ENCODE measurements around the gene MACF1. TPM values are rescaled to one million over a fixed set of nuclear protein-coding genes. Genes with fewer than 3 reads are reported as not detected.

MACF1 gene
- total RNA-seq, 1 experiment from 2014 or later: 190 TPM

GRCh38 chr1:39425634-39426033 lies 221.1 kb downstream of the MACF1 start:
- Mint-ChIP-seq H3K27ac (no peak overlapping the region), H3K4me3 (no peak overlapping the region), H3K27me3 (ENCODE audit: low read depth) (no peaks in the 10 kb centered on the region), H3K4me1 (no peaks in the 10 kb centered on the region), H3K9me3 (no peaks in the 10 kb centered on the region), H3K36me3 (ENCODE audit: insufficient read depth in 1 of 3, low read depth in 3 of 3) (peaks cover 49 to 81% (median 80%) of the 10 kb centered on the region in 3 experiments; a peak in 6 of 7 replicates)
- H3K79me2 ChIP-seq (ENCODE audit: insufficient read depth, low read length): peaks cover 2% of the 10 kb centered on the region; the same call in 1 of the 2 replicates
- no peak overlapping the region for H3K4me2 ChIP-seq (ENCODE audit: insufficient read depth, insufficient read length, low read length)
- H3K23me2 ChIP-seq (ENCODE audit: insufficient read length, low read depth, low read length, poor library complexity, severe bottlenecking): no peaks in the 10 kb centered on the region
- H3K56ac ChIP-seq (ENCODE audit: insufficient read length, low read depth, low read length): no peak overlapping the region
- no peak for TF ChIP-seq CTCF (conservative IDR thresholded peaks at IDR 0.05)
- H4K5ac ChIP-seq (ENCODE audit: insufficient read length, low read depth, low read length): no peak overlapping the region
- H3K79me1 ChIP-seq (ENCODE audit: insufficient read depth, low read depth, low read length, poor library complexity, severe bottlenecking): no peaks in the 10 kb centered on the region
- no peak overlapping the region for H3T11ph ChIP-seq (ENCODE audit: low read length)
- no peak overlapping the region for H2BK120ac ChIP-seq (ENCODE audit: low read depth, low read length, poor library complexity, severe bottlenecking)
- no peaks in the 10 kb centered on the region for H3K4me1 ChIP-seq (ENCODE audit: insufficient read depth, low read length)
- no peak overlapping the region for H3K14ac ChIP-seq (ENCODE audit: insufficient read depth, low read length)
- H3K9ac ChIP-seq (ENCODE audit: extremely low read depth, insufficient read length, low read length): no peak overlapping the region
- H2AK5ac ChIP-seq (ENCODE audit: insufficient read length, low read length): no peak overlapping the region
- H3K27me3 ChIP-seq (ENCODE audit: insufficient read depth, low read length): 0 out of 2 replicates have a peak, but pooled peaks cover 2% of the 10 kb centered on the region
- H2BK12ac ChIP-seq (ENCODE audit: insufficient read length, low read depth, low read length): no peak overlapping the region
- H2BK20ac ChIP-seq (ENCODE audit: low read depth, low read length, poor library complexity, severe bottlenecking): no peak overlapping the region
- H4K8ac ChIP-seq (replicated peaks; ENCODE audit: insufficient read length, low read depth, low read length): no peak overlapping the region
- no peak overlapping the region for H2BK15ac ChIP-seq (ENCODE audit: low read depth, low read length)
- H4K91ac ChIP-seq (ENCODE audit: insufficient read length, low read depth, low read length): no peak overlapping the region
- H3K18ac ChIP-seq (ENCODE audit: insufficient read length, low read depth, low read length): no peak overlapping the region
- no peak overlapping the region for H3K23ac ChIP-seq (ENCODE audit: insufficient read length, low read depth, low read length)
- H4K20me1 ChIP-seq (ENCODE audit: control insufficient read depth, insufficient read depth, insufficient read length): no peaks in the 10 kb centered on the region
- no peak overlapping the region for H3K4ac ChIP-seq (ENCODE audit: low read depth, low read length)
- H2BK5ac ChIP-seq (ENCODE audit: insufficient read length, low read length): no peak overlapping the region
- no peak overlapping the region for H3K27ac ChIP-seq (ENCODE audit: insufficient read length, low read depth, low read length)
- DNase-seq: no peak
- H2AFZ ChIP-seq (ENCODE audit: low read length): no peak overlapping the region
- H3K9me3 ChIP-seq (ENCODE audit: control insufficient read depth, low read depth, low read length): no peaks in the 10 kb centered on the region
